GM23338 (cell line): Measurements from ENCODE around the gene CXCR1. TPM values are rescaled to one million over a fixed set of nuclear protein-coding genes. Genes with fewer than 3 reads are reported as not detected.

Source experiments
- ATAC-seq: fragments of 200-7000 bp; cut with Tn5 transposase; 3 replicates; pipeline ENCODE4 v1.9.1; 2020
- DNase-seq: peaks from one replicate; pipeline ENCODE4 v3.0.0-alpha.2; 2015; ENCODE audit warnings: low spot score
- H2AFZ ChIP-seq: fragments of 200-600 bp; sonication (generic); 2 replicates; pipeline ENCODE4 v1.8.0; 2016; ENCODE audit warnings: antibody characterized with exemption, mild to moderate bottlenecking, moderate library complexity
- H3F3A ChIP-seq: fragments of 200-600 bp; sonication (generic); replicated peaks from 2 replicates; pipeline ENCODE4 v1.8.0; 2017; ENCODE audit warnings: antibody characterized with exemption, mixed run types, low read depth
- H3K27ac ChIP-seq: fragments of 200-600 bp; sonication (generic); 2 replicates; pipeline ENCODE4 v1.6.1; 2016; ENCODE audit warnings: low read depth
- H3K27me3 ChIP-seq: fragments of 200-600 bp; sonication (generic); 2 replicates; pipeline ENCODE4 v1.8.0; 2016; ENCODE audit warnings: mild to moderate bottlenecking, mixed run types, moderate library complexity; ENCODE audit not compliant: insufficient read depth
- H3K36me3 ChIP-seq: fragments of 200-600 bp; sonication (generic); 2 replicates; pipeline ENCODE4 v1.8.0; 2016; ENCODE audit warnings: mild to moderate bottlenecking; ENCODE audit not compliant: insufficient read depth
- H3K4me1 ChIP-seq: fragments of 200-600 bp; sonication (generic); 2 replicates; pipeline ENCODE4 v1.8.0; 2016; ENCODE audit warnings: mild to moderate bottlenecking, moderate library complexity; ENCODE audit not compliant: insufficient read depth
- H3K4me2 ChIP-seq: fragments of 200-600 bp; sonication (generic); 2 replicates; pipeline ENCODE4 v1.7.1; 2017; ENCODE audit warnings: mixed run types
- H3K4me3 ChIP-seq: fragments of 200-600 bp; sonication (generic); 2 replicates; pipeline ENCODE4 v1.6.1; 2016; ENCODE audit warnings: mixed run types
- H3K79me2 ChIP-seq: fragments of 200-600 bp; sonication (generic); replicated peaks from 2 replicates; pipeline ENCODE4 v1.8.0; 2017; ENCODE audit warnings: mild to moderate bottlenecking; ENCODE audit not compliant: insufficient read depth
- H3K9me2 ChIP-seq: fragments of 200-600 bp; sonication (generic); 2 replicates; pipeline ENCODE4 v1.8.0; 2017; ENCODE audit not compliant: insufficient read depth
- H4K20me1 ChIP-seq: fragments of 200-600 bp; sonication (generic); replicated peaks from 2 replicates; pipeline ENCODE4 v1.8.0; 2017; ENCODE audit warnings: mild to moderate bottlenecking; ENCODE audit not compliant: insufficient read depth
- H3K27ac Mint-ChIP-seq: 2 replicates; pipeline ENCODE4 v1.8.0; 2020; ENCODE audit warnings: inconsistent platforms, mild to moderate bottlenecking, moderate library complexity, mixed read lengths
- H3K27me3 Mint-ChIP-seq: 3 replicates; pipeline ENCODE4 v1.8.0; 2022; ENCODE audit warnings: low read depth, mild to moderate bottlenecking, moderate library complexity, mixed read lengths, inconsistent platforms; ENCODE audit not compliant: insufficient read depth, poor library complexity
- H3K36me3 Mint-ChIP-seq: 3 replicates; pipeline ENCODE4 v1.8.0; 2021; ENCODE audit warnings: low read depth, mild to moderate bottlenecking, inconsistent platforms, moderate library complexity, mixed read lengths
- H3K4me1 Mint-ChIP-seq: 3 replicates; pipeline ENCODE4 v1.8.0; 2020; ENCODE audit warnings: mild to moderate bottlenecking, inconsistent platforms, mixed read lengths
- H3K4me3 Mint-ChIP-seq: 3 replicates; pipeline ENCODE4 v1.8.0; 2021; ENCODE audit warnings: moderate library complexity, mild to moderate bottlenecking, inconsistent platforms, mixed read lengths
- H3K9me3 Mint-ChIP-seq: 3 replicates; pipeline ENCODE4 v1.8.0; 2020; ENCODE audit warnings: moderate library complexity, mild to moderate bottlenecking, inconsistent platforms, mixed read lengths
- ETS1 ChIP-seq: IDR thresholded peaks from 2 replicates; pipeline ENCODE4 v1.6.1; 2016; ENCODE audit warnings: antibody characterized with exemption
- JUNB ChIP-seq: IDR thresholded peaks from one replicate; pipeline ENCODE4 v1.6.1; 2016; ENCODE audit warnings: antibody characterized with exemption; ENCODE audit not compliant: unreplicated experiment
- NANOG ChIP-seq: IDR thresholded peaks from 2 replicates; pipeline ENCODE4 v1.6.1; 2016; ENCODE audit warnings: antibody characterized with exemption, borderline replicate concordance
- POLR2AphosphoS5 ChIP-seq: IDR thresholded peaks from 2 replicates; pipeline ENCODE4 v1.6.1; 2016; ENCODE audit warnings: antibody characterized with exemption, low read depth
- REST ChIP-seq: IDR thresholded peaks from one replicate; pipeline ENCODE4 v1.6.1; 2018; ENCODE audit warnings: antibody characterized with exemption; ENCODE audit not compliant: unreplicated experiment
- STAT1 ChIP-seq: IDR thresholded peaks from one replicate; pipeline ENCODE4 v1.6.1; 2016; ENCODE audit warnings: antibody characterized with exemption; ENCODE audit not compliant: unreplicated experiment
- ZNF114 ChIP-seq: fragments of 250-450 bp; sonication (Bioruptor Pico); IDR thresholded peaks from 2 replicates; pipeline ENCODE4 v1.5.0; 2020; ENCODE audit warnings: mild to moderate bottlenecking, moderate library complexity
- ZNF331 ChIP-seq: fragments of 250-450 bp; sonication (Bioruptor Pico); IDR thresholded peaks from 2 replicates; pipeline ENCODE4 v1.5.0; 2020; ENCODE audit warnings: low read depth, mild to moderate bottlenecking, moderate library complexity
- polyA plus RNA-seq: library from polyadenylated mRNA; unstranded; fragments of >200 nt; fragmentation: Nextera tagmentation; extraction: Ambion mirVana; gene quantifications from 2 replicates; pipeline ENCODE4 v1.2.1, GENCODE V29; 2016
- total RNA-seq: library from RNA; depleted of rRNA; stranded (reverse); fragments of >200 nt; shearing (Covaris generic); gene quantifications from 2 replicates; pipeline ENCODE4 v1.2.3, GENCODE V29; 2014
- TF ChIP-seq, protein P1 (sequence below): fragments of 250-450 bp; sonication (Bioruptor Pico); IDR thresholded peaks from 2 replicates; pipeline ENCODE4 v1.5.0; 2020; ENCODE audit warnings: mild to moderate bottlenecking, moderate library complexity

The CXCR1 gene
- total and polyA plus RNA-seq, 2 experiments from 2014 or later: not detected

DNA sequence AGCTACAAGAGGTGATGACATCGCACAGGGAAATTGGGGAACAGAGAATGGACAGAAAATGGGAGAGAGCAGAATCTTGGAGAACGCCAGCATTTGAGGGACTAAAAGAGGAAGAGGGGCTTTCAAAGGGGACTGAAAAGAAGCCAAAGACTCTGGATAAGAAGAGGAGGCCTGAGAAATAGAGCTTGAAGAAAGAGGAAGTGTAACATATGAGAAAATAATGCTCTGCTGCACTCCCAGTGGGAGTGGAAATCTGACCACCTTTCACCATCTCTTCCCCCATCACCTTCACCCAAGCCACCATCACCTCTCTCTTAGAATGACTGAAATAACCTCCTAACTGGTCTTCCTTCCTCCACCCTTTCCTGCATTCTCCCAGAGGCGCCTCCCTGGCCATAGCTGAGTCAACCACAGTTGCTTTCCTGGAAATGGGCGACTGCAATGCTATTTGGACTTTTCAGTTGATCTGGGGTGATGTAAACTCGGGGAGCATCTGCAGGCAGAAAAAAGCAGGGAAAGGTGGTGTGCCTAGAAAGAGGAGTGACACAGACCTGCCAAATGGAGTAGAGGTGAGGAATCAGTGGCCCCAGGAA lies 16.8 kb downstream of the CXCR1 start:
- H3K27ac Mint-ChIP-seq: no peak overlapping the region
- Histone ChIP-seq H3F3A (no peaks in the 10 kb centered on the region), H2AFZ (no peak overlapping the region), H3K4me2 (no peak overlapping the region), H4K20me1 (no peaks in the 10 kb centered on the region), H3K27me3 (no peaks in the 10 kb centered on the region), H3K4me1 (no peaks in the 10 kb centered on the region), H3K27ac (no peak overlapping the region), H3K36me3 (no peaks in the 10 kb centered on the region), H3K4me3 (no peak overlapping the region), H3K79me2 (no peaks in the 10 kb centered on the region), H3K9me2 (no peaks in the 10 kb centered on the region; the same call in 1 of the 2 replicates)
- H3K36me3 Mint-ChIP-seq: no peaks in the 10 kb centered on the region
- H3K9me3 Mint-ChIP-seq: peaks cover 6% of the 10 kb centered on the region; the same call in 2 of the 3 replicates
- no peak for TF ChIP-seq ETS1
- TF ChIP-seq, protein P1, sequence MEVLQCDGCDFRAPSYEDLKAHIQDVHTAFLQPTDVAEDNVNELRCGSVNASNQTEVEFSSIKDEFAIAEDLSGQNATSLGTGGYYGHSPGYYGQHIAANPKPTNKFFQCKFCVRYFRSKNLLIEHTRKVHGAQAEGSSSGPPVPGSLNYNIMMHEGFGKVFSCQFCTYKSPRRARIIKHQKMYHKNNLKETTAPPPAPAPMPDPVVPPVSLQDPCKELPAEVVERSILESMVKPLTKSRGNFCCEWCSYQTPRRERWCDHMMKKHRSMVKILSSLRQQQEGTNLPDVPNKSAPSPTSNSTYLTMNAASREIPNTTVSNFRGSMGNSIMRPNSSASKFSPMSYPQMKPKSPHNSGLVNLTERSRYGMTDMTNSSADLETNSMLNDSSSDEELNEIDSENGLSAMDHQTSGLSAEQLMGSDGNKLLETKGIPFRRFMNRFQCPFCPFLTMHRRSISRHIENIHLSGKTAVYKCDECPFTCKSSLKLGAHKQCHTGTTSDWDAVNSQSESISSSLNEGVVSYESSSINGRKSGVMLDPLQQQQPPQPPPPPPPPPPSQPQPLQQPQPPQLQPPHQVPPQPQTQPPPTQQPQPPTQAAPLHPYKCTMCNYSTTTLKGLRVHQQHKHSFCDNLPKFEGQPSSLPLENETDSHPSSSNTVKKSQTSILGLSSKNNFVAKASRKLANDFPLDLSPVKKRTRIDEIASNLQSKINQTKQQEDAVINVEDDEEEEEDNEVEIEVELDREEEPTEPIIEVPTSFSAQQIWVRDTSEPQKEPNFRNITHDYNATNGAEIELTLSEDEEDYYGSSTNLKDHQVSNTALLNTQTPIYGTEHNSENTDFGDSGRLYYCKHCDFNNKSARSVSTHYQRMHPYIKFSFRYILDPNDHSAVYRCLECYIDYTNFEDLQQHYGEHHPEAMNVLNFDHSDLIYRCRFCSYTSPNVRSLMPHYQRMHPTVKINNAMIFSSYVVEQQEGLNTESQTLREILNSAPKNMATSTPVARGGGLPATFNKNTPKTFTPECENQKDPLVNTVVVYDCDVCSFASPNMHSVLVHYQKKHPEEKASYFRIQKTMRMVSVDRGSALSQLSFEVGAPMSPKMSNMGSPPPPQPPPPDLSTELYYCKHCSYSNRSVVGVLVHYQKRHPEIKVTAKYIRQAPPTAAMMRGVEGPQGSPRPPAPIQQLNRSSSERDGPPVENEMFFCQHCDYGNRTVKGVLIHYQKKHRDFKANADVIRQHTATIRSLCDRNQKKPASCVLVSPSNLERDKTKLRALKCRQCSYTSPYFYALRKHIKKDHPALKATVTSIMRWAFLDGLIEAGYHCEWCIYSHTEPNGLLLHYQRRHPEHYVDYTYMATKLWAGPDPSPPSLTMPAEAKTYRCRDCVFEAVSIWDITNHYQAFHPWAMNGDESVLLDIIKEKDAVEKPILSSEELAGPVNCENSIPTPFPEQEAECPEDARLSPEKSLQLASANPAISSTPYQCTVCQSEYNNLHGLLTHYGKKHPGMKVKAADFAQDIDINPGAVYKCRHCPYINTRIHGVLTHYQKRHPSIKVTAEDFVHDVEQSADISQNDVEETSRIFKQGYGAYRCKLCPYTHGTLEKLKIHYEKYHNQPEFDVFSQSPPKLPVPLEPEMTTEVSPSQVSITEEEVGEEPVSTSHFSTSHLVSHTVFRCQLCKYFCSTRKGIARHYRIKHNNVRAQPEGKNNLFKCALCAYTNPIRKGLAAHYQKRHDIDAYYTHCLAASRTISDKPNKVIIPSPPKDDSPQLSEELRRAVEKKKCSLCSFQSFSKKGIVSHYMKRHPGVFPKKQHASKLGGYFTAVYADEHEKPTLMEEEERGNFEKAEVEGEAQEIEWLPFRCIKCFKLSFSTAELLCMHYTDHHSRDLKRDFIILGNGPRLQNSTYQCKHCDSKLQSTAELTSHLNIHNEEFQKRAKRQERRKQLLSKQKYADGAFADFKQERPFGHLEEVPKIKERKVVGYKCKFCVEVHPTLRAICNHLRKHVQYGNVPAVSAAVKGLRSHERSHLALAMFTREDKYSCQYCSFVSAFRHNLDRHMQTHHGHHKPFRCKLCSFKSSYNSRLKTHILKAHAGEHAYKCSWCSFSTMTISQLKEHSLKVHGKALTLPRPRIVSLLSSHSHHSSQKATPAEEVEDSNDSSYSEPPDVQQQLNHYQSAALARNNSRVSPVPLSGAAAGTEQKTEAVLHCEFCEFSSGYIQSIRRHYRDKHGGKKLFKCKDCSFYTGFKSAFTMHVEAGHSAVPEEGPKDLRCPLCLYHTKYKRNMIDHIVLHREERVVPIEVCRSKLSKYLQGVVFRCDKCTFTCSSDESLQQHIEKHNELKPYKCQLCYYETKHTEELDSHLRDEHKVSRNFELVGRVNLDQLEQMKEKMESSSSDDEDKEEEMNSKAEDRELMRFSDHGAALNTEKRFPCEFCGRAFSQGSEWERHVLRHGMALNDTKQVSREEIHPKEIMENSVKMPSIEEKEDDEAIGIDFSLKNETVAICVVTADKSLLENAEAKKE (CRISPR knock-in tag): no peak
- no peak for TF ChIP-seq POLR2AphosphoS5
- no peak for TF ChIP-seq STAT1
- no peak for DNase-seq
- H3K4me1 Mint-ChIP-seq: peaks cover 3% of the 10 kb centered on the region; the same call in 1 of the 3 replicates
- no peak overlapping the region for H3K4me3 Mint-ChIP-seq
- ATAC-seq: no peak
- H3K27me3 Mint-ChIP-seq: no peaks in the 10 kb centered on the region

GRCh38 chr2:218149098-218149497 lies 17.7 kb downstream of the CXCR1 start:
- ATAC-seq: no peak
- TF ChIP-seq ZNF331 (CRISPR knock-in tag) (no peak), ZNF114 (no peak), NANOG (no peak), JUNB (no peak), REST (no peak)

More at GRCh38 chr2:218149098-218149497, 17.7 kb downstream of the CXCR1 start:
- Mint-ChIP-seq H3K4me1 (peaks cover 3% of the 10 kb centered on the region; the same call in 1 of the 3 replicates), H3K4me3 (no peak overlapping the region), H3K27me3 (peaks cover 2% of the 10 kb centered on the region), H3K9me3 (peaks cover 12% of the 10 kb centered on the region; the same call in 2 of the 3 replicates), H3K27ac (no peak overlapping the region), H3K36me3 (no peaks in the 10 kb centered on the region)
- no peak overlapping the region for H2AFZ ChIP-seq
- no peak for DNase-seq
- H3F3A ChIP-seq: no peaks in the 10 kb centered on the region
- no peak overlapping the region for H3K4me3 ChIP-seq
- no peaks in the 10 kb centered on the region for H4K20me1 ChIP-seq
- H3K4me1 ChIP-seq: no peaks in the 10 kb centered on the region
- H3K79me2 ChIP-seq: no peaks in the 10 kb centered on the region
- H3K27me3 ChIP-seq: no peaks in the 10 kb centered on the region
- H3K9me2 ChIP-seq: no peaks in the 10 kb centered on the region; the same call in 1 of the 2 replicates
- no peak overlapping the region for H3K4me2 ChIP-seq
- H3K36me3 ChIP-seq: no peaks in the 10 kb centered on the region
- H3K27ac ChIP-seq: no peak overlapping the region
